B cell (primary cell): ENCODE measurements around the gene APOD. TPM values are rescaled to one million over a fixed set of nuclear protein-coding genes. Genes with fewer than 3 reads are reported as not detected.

Experiments used
- ATAC-seq: fragments of 200-7000 bp; cut with Tn5 transposase; one replicate; pipeline ENCODE4 v1.10.0; 2021; ENCODE audit warnings: low read depth, mild to moderate bottlenecking, moderate number of reproducible peaks, moderate library complexity
- CTCF ChIA-PET: fragments of 350-600 bp; sonication (Branson Sonifier 250); formaldehyde crosslinking; loops from one replicate; lab custom pipeline; 2021; ENCODE audit warnings: antibody characterized with exemption, inconsistent platforms; lab: Charles Lee
- POLR2A ChIA-PET: fragments of 350-600 bp; sonication (Branson Sonifier 250); formaldehyde crosslinking; loops from one replicate; lab custom pipeline; 2021; ENCODE audit warnings: antibody characterized with exemption; lab: Charles Lee
- DNase-seq: peaks from one replicate; pipeline ENCODE4 v3.0.0; 2013
- H2AFZ ChIP-seq: 2 replicates; pipeline ENCODE4 v1.6.1; 2012; ENCODE audit warnings: mild to moderate bottlenecking, low read depth, low read length; ENCODE audit not compliant: insufficient read depth, poor library complexity, severe bottlenecking
- H3K27ac ChIP-seq, 2 donors: 1 replicate in 1 of 2; 2 replicates in 1 of 2; pipeline ENCODE4 v1.5.1; 2012 to 2013; ENCODE audit warnings: low read length in 2 of 2, mild to moderate bottlenecking in 2 of 2, moderate library complexity in 1 of 2
- H3K27me3 ChIP-seq, 4 experiments: fragments of 200-600 bp in 1 of 4; sonication (generic) in 1 of 4; replicated peaks in 1 of 4; 1 replicate in 2 of 4; 2 replicates in 2 of 4; pipeline versions ENCODE4 v1.6.1 to v1.7.0; 2013 to 2016; ENCODE audit warnings: low read length in 3 of 4, mild to moderate bottlenecking in 2 of 4, mixed read lengths in 1 of 4, moderate library complexity in 1 of 4; ENCODE audit not compliant: insufficient read depth in 4 of 4, control insufficient read depth in 3 of 4; ENCODE audit errors: control extremely low read depth in 1 of 4
- H3K36me3 ChIP-seq, 2 experiments: replicated peaks in 1 of 2; 1 replicate in 1 of 2; 2 replicates in 1 of 2; pipeline versions ENCODE4 v1.6.1 to v1.7.1; 2013; ENCODE audit warnings: low read length in 1 of 2; ENCODE audit not compliant: insufficient read depth in 2 of 2, control insufficient read depth in 1 of 2; ENCODE audit errors: control extremely low read depth in 1 of 2, extremely low read depth in 1 of 2
- H3K4me1 ChIP-seq, 2 donors: fragments of 200-600 bp in 1 of 2; sonication (generic) in 1 of 2; 1 replicate in 1 of 2; 2 replicates in 1 of 2; pipeline versions ENCODE4 v1.5.1 to v1.6.1; 2013 to 2017; ENCODE audit warnings: low read length in 2 of 2; ENCODE audit not compliant: control insufficient read depth in 2 of 2, insufficient read depth in 2 of 2
- H3K4me2 ChIP-seq: replicated peaks from 2 replicates; pipeline ENCODE3; 2012; ENCODE audit warnings: mild to moderate bottlenecking, low read depth, low read length; ENCODE audit not compliant: poor library complexity, severe bottlenecking
- H3K4me3 ChIP-seq, 5 experiments: fragments of 200-600 bp in 1 of 5; sonication (generic) in 1 of 5; 1 replicate in 3 of 5; 2 replicates in 2 of 5; pipeline versions ENCODE4 v1.5.1 to v1.7.0; 2011 to 2016; ENCODE audit warnings: low read length in 4 of 5, mild to moderate bottlenecking in 4 of 5, low read depth in 2 of 5, control low read depth in 1 of 5, moderate library complexity in 1 of 5; ENCODE audit not compliant: insufficient read depth in 1 of 5; ENCODE audit errors: control extremely low read depth in 1 of 5, extremely low read depth in 1 of 5
- H3K79me2 ChIP-seq: fragments of 200-600 bp; sonication (generic); one replicate; pipeline ENCODE4 v1.6.0; 2016; ENCODE audit warnings: low read length; ENCODE audit not compliant: control insufficient read depth, insufficient read depth
- H3K9ac ChIP-seq: fragments of 200-600 bp; sonication (generic); 2 replicates; pipeline ENCODE4 v1.6.1; 2017; ENCODE audit warnings: mild to moderate bottlenecking, low read length, moderate library complexity
- H3K9me3 ChIP-seq, 3 donors: one replicate each; pipeline versions ENCODE4 v1.6.1 to v1.7.1; 2013; ENCODE audit warnings: low read length in 2 of 3; ENCODE audit not compliant: control insufficient read depth in 2 of 3, insufficient read depth in 1 of 3; ENCODE audit errors: control extremely low read depth in 1 of 3
- H4K20me1 ChIP-seq: 2 replicates; pipeline ENCODE4 v1.6.0; 2012; ENCODE audit warnings: mild to moderate bottlenecking, low read length; ENCODE audit not compliant: insufficient read depth, control insufficient read depth, poor library complexity, severe bottlenecking
- H3K27ac Mint-ChIP-seq: one replicate; pipeline ENCODE4 v1.8.0; 2021; ENCODE audit warnings: mixed read lengths
- H3K27me3 Mint-ChIP-seq: one replicate; pipeline ENCODE4 v1.8.0; 2021; ENCODE audit warnings: mixed read lengths
- H3K4me1 Mint-ChIP-seq: one replicate; pipeline ENCODE4 v1.8.0; 2021; ENCODE audit warnings: mixed read lengths
- H3K4me3 Mint-ChIP-seq: one replicate; pipeline ENCODE4 v1.8.0; 2021; ENCODE audit warnings: mixed read lengths
- H3K9me3 Mint-ChIP-seq: one replicate; pipeline ENCODE4 v1.8.0; 2022; ENCODE audit warnings: mixed read lengths; ENCODE audit not compliant: insufficient read depth
- EZH2 ChIP-seq: IDR thresholded peaks from 2 replicates; pipeline ENCODE4 v1.6.1; 2012; ENCODE audit warnings: borderline replicate concordance, low read depth, mild to moderate bottlenecking, moderate library complexity, low read length; ENCODE audit not compliant: insufficient read depth, poor library complexity, severe bottlenecking
- WGBS: methylation state at CpG from one replicate; pipeline ENCODE4 v1.1.5; 2013; ENCODE audit warnings: missing lambda C conversion rate; ENCODE audit not compliant: insufficient coverage; 5-methylcytosine and 5-hydroxymethylcytosine counted together
- intact Hi-C: fragments of 100-400 bp; cut with micrococcal nuclease; formaldehyde crosslinking; loops from one replicate; pipeline ENCODE4 v1.10.0; 2022
- polyA plus RNA-seq: library from polyadenylated mRNA; depleted of rRNA; stranded (reverse); fragments of >200 nt; gene quantifications from 2 replicates; pipeline ENCODE4 v1.2.3, GENCODE V29; 2012
- small RNA-seq: library from RNA; depleted of rRNA; stranded (forward); fragments of <200 nt; gene quantifications from one replicate; pipeline ENCODE3, GENCODE V24; 2012; ENCODE audit warnings: low replicate concordance, low read depth; ENCODE audit not compliant: insufficient read length
- total RNA-seq, 2 donors: library from RNA; stranded (reverse); fragments of 120-200 nt in 1 of 2; gene quantifications; 1 replicate in 1 of 2; 2 replicates in 1 of 2; pipeline versions ENCODE4 v1.2.3 to v1.2.4, GENCODE V29; 2013 to 2022
- TF ChIP-seq, protein P1 (sequence below): fragments of 200-600 bp; IDR thresholded peaks from one replicate; pipeline ENCODE4 v1.8.0; 2022; ENCODE audit warnings: antibody characterized with exemption, mild to moderate bottlenecking

Gene APOD
- total and polyA plus RNA-seq, 2 donors (not counting 1 experiment from before 2014, with no cell fraction given): 0.59 TPM; not detected in 1

DNA sequence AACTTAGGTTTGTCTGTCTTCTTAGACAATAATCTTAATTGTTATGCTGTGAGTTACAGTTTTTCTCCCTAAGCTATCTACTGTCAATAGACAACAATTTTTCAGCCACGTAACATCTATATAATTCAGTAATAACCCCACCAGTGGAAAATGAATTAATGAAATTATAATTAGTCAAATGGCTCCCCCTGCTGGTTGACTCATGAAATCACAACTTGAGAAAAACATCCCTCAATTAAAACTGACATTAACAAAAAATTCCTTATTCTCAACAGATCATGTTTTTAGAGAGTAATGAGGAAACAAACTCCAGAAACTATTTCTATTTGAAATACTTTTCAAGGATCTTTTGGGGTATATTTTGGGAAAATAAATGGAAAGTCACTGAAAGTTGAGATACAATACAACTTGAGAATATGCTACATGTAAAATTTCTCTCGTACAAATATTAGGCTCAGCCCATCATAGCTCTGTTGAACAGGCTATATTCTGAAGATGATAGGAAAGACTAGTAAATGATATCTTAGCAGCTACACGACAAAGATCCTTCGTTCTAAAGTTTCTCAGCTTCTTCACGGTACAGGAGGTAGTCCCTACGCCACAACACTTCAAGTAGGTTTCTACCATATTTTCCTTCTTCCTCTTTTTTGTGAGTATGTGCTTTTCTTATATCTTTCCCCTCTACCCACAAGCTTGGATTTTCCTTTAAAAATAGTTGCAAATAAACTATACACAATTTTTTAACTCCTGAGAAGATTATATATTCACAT is 61.3 kb downstream of the APOD start:
- CTCF ChIA-PET: interaction anchor here (0.6 to 14.5 kb wide), 19 partner anchors 8 to 856 kb away, joined by 3 to 203 read pairs (median 4); partner anchors contain the start of genes LSG1 and XXYLT1
- peaks cover 18% of the 10 kb centered on the region for H3K4me1 Mint-ChIP-seq
- Histone ChIP-seq H3K4me3 (no peak overlapping the region), H3K36me3 (peaks cover 8 to 53% of the 10 kb centered on the region in 2 experiments), H4K20me1 (peaks cover 47% of the 10 kb centered on the region), H3K4me1 (peaks cover 4 to 7% of the 10 kb centered on the region in 2 donors), H3K9me3 (no peaks in the 10 kb centered on the region), H3K27me3 (no peaks in the 10 kb centered on the region), H3K79me2 (peaks cover 24% of the 10 kb centered on the region), H3K9ac (no peak overlapping the region), H3K27ac (peak overlapping the region in 1 of 2 donors; percentile 34), H3K4me2 (no peak overlapping the region), H2AFZ (no peak overlapping the region)
- ATAC-seq (peak; percentile 33), DNase-seq (peak; percentile 63)
- POLR2A ChIA-PET: interaction anchor here (0.8 to 0.9 kb wide), 2 partner anchors 20 to 251 kb away, joined by 3 to 5 read pairs; no protein-coding TSS in a partner anchor
- no peaks in the 10 kb centered on the region for H3K27me3 Mint-ChIP-seq
- intact Hi-C loops: loop anchor here (1.0 to 2.0 kb wide), 2 partner anchors 16 to 251 kb away; partner anchors contain the start of gene XXYLT1
- TF ChIP-seq, protein P1, sequence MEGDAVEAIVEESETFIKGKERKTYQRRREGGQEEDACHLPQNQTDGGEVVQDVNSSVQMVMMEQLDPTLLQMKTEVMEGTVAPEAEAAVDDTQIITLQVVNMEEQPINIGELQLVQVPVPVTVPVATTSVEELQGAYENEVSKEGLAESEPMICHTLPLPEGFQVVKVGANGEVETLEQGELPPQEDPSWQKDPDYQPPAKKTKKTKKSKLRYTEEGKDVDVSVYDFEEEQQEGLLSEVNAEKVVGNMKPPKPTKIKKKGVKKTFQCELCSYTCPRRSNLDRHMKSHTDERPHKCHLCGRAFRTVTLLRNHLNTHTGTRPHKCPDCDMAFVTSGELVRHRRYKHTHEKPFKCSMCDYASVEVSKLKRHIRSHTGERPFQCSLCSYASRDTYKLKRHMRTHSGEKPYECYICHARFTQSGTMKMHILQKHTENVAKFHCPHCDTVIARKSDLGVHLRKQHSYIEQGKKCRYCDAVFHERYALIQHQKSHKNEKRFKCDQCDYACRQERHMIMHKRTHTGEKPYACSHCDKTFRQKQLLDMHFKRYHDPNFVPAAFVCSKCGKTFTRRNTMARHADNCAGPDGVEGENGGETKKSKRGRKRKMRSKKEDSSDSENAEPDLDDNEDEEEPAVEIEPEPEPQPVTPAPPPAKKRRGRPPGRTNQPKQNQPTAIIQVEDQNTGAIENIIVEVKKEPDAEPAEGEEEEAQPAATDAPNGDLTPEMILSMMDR: peak; percentile 96
- TF ChIP-seq EZH2: no peak
- WGBS: no CpG with 5 or more reads among the region's 6 CpGs
- no peaks in the 10 kb centered on the region for H3K9me3 Mint-ChIP-seq
- H3K4me3 Mint-ChIP-seq: no peak overlapping the region
- peak overlapping the region; percentile 42 for H3K27ac Mint-ChIP-seq

Small RNA genes lying within 50 kb of the gene (small RNA-seq; reads per million reads assigned to genes)
- not detected for gene RN7SL73P
- gene RNU6ATAC24P: not detected

Other genes with a start within 250 kb of the APOD start
- gene ACAP2, start 140.9 kb downstream of the APOD start, total RNA-seq: 108 and 113 TPM in 2 replicates
- gene ACAP2, start 140.9 kb downstream of the APOD start, polyA plus RNA-seq: 18.6 and 30.9 TPM in 2 replicates
- gene PPP1R2, start 40.6 kb downstream of the APOD start, total RNA-seq: 73.8 and 81.8 TPM in 2 replicates
- gene PPP1R2, start 40.6 kb downstream of the APOD start, polyA plus RNA-seq: 39.1 and 74.0 TPM in 2 replicates
- gene MUC20, start 137.0 kb upstream of the APOD start, total RNA-seq: 11.1 and 15.6 TPM in 2 replicates
- 11.0 and 12.1 TPM in 2 replicates for gene MUC20, start 137.0 kb upstream of the APOD start, polyA plus RNA-seq
- 0.24 and 1.2 TPM in 2 replicates for gene MUC4, start 228.0 kb upstream of the APOD start, total RNA-seq
- 0.22 TPM in 1 of 2 replicates, not detected in the other for gene MUC4, start 228.0 kb upstream of the APOD start, polyA plus RNA-seq